HG03378 (cell line): ENCODE data around the gene CRYBG3.
"Not testable (repeated sequence)": the region's sequence is repeated elsewhere in the genome, so short reads cannot be mapped to it uniquely, and the experiment has no call there.

Experiments used
- ATAC-seq: cut with Tn5 transposase; IDR thresholded peaks from one replicate; pipeline ENCODE4 v1.9.1; 2021; ENCODE audit warnings: mild to moderate bottlenecking, moderate library complexity; ENCODE audit not compliant: unreplicated experiment

Gene CRYBG3

GRCh38 chr3:97895216-97895615 lies 73.4 kb downstream of the CRYBG3 start:
- no peak for ATAC-seq

GRCh38 chr3:97896129-97896528 lies 74.3 kb downstream of the CRYBG3 start:
- no peak for ATAC-seq

GRCh38 chr3:97896547-97896946 lies 74.7 kb downstream of the CRYBG3 start:
- no peak for ATAC-seq

- no peak for ATAC-seq
These were observed 77.5 kb downstream of the CRYBG3 start for GRCh38 chr3:97899331-97899730.

GRCh38 chr3:97901313-97902248 lies 79.8 kb downstream of the CRYBG3 start:
- ATAC-seq, result no peak

- ATAC-seq, result not testable (repeated sequence)
These were observed 88.0 kb downstream of the CRYBG3 start for GRCh38 chr3:97909830-97910229.

GRCh38 chr3:97910236-97910831 lies 88.5 kb downstream of the CRYBG3 start:
- not testable (repeated sequence) for ATAC-seq

- no peak for ATAC-seq
These were observed 89.1 kb downstream of the CRYBG3 start for GRCh38 chr3:97910931-97911351.

GRCh38 chr3:97911459-97911858 lies 89.6 kb downstream of the CRYBG3 start:
- no peak for ATAC-seq

- ATAC-seq, result no peak
These were observed 92.6 kb downstream of the CRYBG3 start for GRCh38 chr3:97914388-97914787.

- no peak for ATAC-seq
These were observed 94.8 kb downstream of the CRYBG3 start for GRCh38 chr3:97916576-97916975.

- ATAC-seq, result no peak
These were observed 96.2 kb downstream of the CRYBG3 start for GRCh38 chr3:97917813-97918536.

- no peak for ATAC-seq
These were observed 105.9 kb downstream of the CRYBG3 start for GRCh38 chr3:97927704-97928103.

- no peak for ATAC-seq
These were observed 107.2 kb downstream of the CRYBG3 start for GRCh38 chr3:97928986-97929385.

- ATAC-seq, result no peak
These were observed 108.2 kb downstream of the CRYBG3 start for GRCh38 chr3:97930018-97930417.

- ATAC-seq, result no peak
These were observed 109.4 kb downstream of the CRYBG3 start for GRCh38 chr3:97931218-97931617.

- no peak for ATAC-seq
These were observed 110.6 kb downstream of the CRYBG3 start for GRCh38 chr3:97932387-97932801.

- ATAC-seq, result no peak
These were observed 113.3 kb downstream of the CRYBG3 start for GRCh38 chr3:97934980-97935695.

GRCh38 chr3:97935842-97936241 lies 114.0 kb downstream of the CRYBG3 start:
- ATAC-seq, result no peak

- no peak for ATAC-seq
These were observed 115.4 kb downstream of the CRYBG3 start for GRCh38 chr3:97937205-97937604.

- no peak for ATAC-seq
These were observed 116.6 kb downstream of the CRYBG3 start for GRCh38 chr3:97938444-97938843.
